GM19438 (cell line): ENCODE results near the gene TRIML2.
"Not testable (repeated sequence)": the region's sequence is repeated elsewhere in the genome, so short reads cannot be mapped to it uniquely, and the experiment has no call there.

ENCODE experiments used
- ATAC-seq: cut with Tn5 transposase; IDR thresholded peaks from one replicate; pipeline ENCODE4 v1.9.1; 2021; ENCODE audit warnings: low read depth; ENCODE audit not compliant: unreplicated experiment

Gene TRIML2

DNA sequence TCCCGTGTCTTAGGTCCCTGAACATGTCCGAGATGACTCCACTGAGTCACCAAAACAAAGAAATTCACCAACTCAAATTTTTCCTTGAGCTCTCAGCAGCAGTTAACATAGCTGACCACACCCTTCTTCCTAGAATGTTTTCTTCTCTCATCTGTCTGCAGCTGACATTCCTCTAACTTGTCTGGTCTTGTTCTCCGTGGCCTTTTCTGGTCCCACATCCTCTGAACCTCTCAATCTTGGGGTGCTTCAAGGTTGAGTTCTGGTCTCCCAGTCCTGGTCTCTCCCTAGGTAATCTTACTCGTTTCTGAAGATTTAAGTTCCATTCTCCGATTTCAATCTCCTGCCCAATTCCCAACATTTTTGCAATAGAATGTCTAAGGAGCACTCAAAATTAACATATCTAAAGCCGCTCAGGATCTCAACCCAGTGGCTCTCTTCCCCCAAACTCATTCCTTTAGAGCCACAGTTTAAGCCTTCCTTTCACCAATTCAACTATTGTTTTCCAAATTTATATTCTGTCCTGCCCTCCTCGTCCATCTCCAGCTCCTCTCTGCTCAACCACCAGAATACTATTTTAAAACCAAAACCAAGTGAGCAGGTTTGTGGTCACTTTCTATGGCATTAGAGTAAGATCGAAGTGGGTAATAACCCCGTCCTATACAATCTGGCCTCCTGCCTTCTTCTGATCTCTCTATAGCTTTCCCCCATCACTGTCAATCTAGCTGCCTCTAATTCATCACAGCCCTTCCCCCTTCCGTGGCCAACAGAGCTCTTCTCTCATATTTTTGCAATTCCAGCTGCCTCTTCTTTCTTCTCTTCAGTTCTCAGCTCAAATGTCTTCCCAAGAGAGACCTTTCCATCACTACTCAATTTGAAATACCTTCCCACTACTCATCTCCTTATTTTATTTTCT is 1.2 kb downstream of the TRIML2 start:
- no peak for ATAC-seq

- ATAC-seq = no peak
These were observed 2.9 kb downstream of the TRIML2 start for GRCh38 chr4:188106454-188106853.

DNA sequence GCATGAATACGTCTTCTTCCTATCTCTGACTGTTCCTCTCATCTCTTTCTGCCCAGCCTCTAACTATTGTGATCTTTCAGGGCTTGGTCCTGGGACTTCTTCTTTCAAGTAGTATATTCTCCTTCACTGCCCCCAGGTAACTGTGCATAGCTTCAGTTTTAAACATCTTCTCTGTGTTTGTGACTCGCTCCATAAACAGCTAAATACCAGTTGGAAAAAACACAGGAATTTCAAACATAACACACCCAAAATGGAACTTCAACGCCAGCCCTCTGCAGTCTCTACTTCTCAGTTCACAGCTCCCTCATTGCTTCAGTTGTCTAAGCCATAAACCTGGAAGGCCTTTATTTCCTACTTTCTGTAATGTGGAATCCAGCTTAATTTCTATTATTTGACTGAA is 16.6 kb downstream of the TRIML2 start:
- no peak for ATAC-seq

DNA sequence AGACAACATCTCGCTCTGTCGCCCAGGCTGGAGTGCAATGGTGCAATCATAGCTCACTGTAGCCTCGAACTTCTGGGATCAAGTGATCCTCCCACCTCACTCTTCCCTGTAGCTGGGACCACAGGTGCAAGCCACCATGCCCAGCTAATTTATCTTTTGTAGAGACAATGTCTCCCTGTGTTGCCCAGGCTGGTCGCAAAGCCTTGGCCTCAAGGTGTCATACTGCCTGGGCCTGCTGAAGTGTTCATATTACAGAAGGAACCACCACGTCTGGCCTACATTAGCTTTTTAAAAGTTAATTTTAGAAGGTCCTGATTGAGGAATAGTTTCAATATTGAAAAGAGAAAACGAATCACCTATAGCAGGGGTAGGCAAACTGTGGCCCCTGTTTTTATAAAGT is 22.5 kb downstream of the TRIML2 start:
- no peak for ATAC-seq

DNA sequence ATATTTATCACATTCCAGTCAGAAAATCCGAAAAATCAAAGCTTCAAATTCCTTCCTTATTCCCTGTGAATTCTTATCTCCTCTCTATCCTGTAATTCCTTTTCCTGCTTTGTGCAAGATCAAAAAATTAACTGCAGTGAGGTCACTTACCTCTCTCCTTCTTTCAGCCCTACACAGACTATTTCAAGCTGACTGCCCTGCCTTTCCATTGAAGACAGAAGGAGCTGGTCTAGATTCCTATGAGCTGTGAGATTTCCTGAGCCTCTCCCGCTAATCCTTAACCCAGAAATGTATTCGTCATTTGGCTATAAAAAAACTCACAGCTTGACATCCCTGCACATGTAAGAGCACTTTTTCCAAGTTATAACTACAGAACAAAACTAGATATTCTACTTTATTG is 26.6 kb downstream of the TRIML2 start:
- no peak for ATAC-seq

DNA sequence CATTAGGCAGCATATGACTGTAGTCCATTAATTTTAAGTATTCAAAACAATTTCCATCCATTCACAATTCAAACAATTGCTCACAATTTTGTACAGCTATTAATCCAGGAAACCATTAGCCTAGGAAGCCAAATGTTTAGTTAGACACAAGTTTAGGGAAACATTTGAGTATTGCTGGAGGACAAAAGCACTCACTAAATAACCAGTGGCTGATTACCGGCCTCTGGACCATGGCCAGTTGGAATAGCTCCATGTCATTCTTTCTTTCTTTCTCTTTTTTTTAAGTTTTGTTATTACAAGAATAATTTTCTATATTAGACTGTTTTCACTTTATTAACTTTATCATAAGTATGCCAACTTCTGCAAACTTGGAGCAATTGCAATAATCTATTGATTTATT is 31.3 kb downstream of the TRIML2 start:
- no peak for ATAC-seq

GRCh38 chr4:188076169-188076568 is 33.2 kb downstream of the TRIML2 start:
- ATAC-seq = no peak

GRCh38 chr4:188061083-188061482 is 48.3 kb downstream of the TRIML2 start:
- no peak for ATAC-seq

- ATAC-seq = no peak
These were observed 56.1 kb downstream of the TRIML2 start for GRCh38 chr4:188053302-188053701.

GRCh38 chr4:188046657-188047056 is 62.7 kb downstream of the TRIML2 start:
- no peak for ATAC-seq

DNA sequence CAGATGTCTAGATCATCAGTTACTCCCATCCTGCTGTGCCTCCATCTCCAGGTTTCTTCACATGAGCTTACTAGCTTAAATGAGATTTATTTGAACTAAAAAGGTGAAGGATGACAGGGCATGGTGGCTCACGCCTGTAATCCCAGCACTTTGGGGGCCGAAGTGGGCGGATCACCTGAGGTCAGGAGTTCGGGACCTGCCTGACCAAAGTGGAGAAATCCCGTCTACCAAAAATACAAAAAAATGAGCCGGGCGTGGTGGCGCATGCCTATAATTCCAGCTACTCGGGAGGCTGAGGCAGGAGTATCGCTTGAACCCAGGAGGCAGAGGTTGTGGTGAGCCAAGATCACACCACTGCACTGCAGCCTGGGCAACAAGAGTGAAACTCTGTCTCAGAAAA is 63.9 kb downstream of the TRIML2 start:
- not testable (repeated sequence) for ATAC-seq

- no peak for ATAC-seq
These were observed 66.2 kb downstream of the TRIML2 start for GRCh38 chr4:188043154-188043553.

DNA sequence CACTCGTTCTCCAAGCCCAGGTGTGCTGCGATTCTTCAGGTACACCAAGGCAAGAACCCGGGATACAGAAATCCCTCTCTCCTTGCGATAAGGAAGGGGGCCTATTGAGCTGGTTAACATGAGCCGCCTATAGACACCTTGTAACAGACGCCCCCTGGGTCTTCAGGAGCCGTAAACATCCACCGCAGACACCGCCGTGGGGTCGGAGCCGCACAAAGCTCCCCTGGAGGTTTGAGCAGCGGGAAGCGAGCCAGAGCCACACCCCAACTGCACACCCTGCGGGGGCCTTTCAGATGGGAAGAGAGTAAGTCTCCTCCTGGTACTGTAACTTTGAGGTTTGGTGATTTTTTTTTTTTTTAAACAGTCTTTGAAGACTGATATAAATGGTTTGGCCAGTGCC is 67.2 kb downstream of the TRIML2 start:
- no peak for ATAC-seq

GRCh38 chr4:188041721-188042120 is 67.7 kb downstream of the TRIML2 start:
- ATAC-seq = no peak
